LoVo (cell line): Measurements from ENCODE around the gene CAMTA1.
A peak's percentile ranks its signal among the peaks of the same experiment; 100 is the strongest.
"Not testable (repeated sequence)": the region's sequence is repeated elsewhere in the genome, so short reads cannot be mapped to it uniquely, and the experiment has no call there.

ENCODE experiments used
- DNase-seq: peaks from one replicate; pipeline ENCODE4 v3.0.0-alpha.2; 2016; ENCODE audit warnings: low spot score

CAMTA1 gene, protein sequence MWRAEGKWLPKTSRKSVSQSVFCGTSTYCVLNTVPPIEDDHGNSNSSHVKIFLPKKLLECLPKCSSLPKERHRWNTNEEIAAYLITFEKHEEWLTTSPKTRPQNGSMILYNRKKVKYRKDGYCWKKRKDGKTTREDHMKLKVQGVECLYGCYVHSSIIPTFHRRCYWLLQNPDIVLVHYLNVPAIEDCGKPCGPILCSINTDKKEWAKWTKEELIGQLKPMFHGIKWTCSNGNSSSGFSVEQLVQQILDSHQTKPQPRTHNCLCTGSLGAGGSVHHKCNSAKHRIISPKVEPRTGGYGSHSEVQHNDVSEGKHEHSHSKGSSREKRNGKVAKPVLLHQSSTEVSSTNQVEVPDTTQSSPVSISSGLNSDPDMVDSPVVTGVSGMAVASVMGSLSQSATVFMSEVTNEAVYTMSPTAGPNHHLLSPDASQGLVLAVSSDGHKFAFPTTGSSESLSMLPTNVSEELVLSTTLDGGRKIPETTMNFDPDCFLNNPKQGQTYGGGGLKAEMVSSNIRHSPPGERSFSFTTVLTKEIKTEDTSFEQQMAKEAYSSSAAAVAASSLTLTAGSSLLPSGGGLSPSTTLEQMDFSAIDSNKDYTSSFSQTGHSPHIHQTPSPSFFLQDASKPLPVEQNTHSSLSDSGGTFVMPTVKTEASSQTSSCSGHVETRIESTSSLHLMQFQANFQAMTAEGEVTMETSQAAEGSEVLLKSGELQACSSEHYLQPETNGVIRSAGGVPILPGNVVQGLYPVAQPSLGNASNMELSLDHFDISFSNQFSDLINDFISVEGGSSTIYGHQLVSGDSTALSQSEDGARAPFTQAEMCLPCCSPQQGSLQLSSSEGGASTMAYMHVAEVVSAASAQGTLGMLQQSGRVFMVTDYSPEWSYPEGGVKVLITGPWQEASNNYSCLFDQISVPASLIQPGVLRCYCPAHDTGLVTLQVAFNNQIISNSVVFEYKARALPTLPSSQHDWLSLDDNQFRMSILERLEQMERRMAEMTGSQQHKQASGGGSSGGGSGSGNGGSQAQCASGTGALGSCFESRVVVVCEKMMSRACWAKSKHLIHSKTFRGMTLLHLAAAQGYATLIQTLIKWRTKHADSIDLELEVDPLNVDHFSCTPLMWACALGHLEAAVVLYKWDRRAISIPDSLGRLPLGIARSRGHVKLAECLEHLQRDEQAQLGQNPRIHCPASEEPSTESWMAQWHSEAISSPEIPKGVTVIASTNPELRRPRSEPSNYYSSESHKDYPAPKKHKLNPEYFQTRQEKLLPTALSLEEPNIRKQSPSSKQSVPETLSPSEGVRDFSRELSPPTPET (N-terminal part only)

DNA sequence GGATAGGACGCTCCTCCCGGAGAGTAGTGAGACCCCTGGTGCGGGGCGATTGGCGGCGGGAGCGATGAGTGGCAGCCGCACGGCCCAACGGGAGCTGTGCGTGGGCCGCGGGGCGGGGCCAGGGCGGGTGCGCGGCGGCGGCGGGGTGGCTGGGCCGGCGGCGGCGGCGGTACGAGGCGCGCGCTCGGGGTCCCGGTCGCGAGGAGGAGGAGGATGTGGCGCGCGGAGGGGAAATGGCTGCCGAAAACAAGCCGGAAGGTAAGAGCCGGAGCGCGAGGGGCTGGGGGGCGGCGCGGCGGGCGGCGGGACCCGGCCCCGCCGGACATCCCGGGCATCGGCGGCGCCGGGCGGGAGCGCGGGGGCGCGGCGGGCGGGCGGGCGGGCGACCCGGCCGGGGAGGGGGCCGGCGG is at the start of gene CAMTA1:
Gene CAMTA1 (plus strand): TSS at position 137 of the 410 bp plus-strand sequence. CDS start 77 bp downstream, at position 214.
- no peak for DNase-seq

DNA sequence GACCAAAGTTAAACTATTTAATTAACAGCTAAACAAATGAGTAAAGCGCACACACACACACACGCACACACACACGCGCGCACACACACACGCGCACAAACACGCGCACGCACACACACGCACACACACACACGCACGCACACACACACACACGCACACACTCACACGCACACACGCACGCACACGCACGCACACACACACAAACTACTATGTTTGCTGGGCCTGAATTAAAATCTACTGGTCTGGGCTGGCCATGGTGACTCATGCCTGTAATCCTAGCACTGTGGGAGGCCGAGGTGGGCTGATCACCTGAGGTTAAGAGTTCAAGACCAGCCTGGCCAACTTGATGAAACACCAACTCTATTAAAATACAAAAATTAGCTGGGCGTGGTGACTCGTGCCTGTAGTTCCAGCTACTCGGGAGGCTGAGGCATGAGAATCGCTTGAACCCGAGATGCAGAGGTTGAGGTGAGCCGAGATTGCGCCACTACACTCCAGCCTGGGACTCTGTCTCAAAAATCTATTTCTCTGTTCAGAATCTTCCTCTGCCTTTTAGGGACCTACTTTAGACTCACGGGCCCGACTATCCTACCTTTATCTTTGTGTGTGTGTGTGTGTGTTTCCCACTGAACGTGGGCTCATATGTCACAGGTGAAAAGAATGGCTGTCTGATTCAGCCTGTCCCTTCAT is 46.1 kb upstream of the CAMTA1 start:
- DNase-seq: no peak

DNA sequence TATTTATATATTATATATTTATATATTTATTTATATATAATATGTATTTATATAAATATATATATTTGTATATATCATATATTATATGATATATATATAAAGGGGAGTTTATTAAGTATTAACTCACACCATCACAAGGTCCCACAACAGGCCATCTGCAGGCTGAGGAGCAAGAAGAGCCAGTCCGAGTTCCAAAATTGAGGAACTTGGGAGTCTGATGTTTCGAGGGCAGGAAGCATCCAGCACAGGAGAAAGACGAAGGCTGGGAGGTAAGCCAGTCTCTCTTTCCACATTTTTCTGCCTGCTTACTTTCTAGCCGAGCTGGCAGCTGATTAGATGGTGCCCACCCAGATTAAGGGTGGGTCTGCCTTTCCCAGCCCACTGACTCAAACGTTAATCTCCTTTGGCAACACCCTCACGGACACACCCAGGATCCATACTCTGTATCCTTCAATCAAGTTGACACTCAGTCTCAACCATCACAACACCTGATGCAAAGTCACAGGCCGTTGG is 42.5 kb upstream of the CAMTA1 start:
- not testable (repeated sequence) for DNase-seq

DNA sequence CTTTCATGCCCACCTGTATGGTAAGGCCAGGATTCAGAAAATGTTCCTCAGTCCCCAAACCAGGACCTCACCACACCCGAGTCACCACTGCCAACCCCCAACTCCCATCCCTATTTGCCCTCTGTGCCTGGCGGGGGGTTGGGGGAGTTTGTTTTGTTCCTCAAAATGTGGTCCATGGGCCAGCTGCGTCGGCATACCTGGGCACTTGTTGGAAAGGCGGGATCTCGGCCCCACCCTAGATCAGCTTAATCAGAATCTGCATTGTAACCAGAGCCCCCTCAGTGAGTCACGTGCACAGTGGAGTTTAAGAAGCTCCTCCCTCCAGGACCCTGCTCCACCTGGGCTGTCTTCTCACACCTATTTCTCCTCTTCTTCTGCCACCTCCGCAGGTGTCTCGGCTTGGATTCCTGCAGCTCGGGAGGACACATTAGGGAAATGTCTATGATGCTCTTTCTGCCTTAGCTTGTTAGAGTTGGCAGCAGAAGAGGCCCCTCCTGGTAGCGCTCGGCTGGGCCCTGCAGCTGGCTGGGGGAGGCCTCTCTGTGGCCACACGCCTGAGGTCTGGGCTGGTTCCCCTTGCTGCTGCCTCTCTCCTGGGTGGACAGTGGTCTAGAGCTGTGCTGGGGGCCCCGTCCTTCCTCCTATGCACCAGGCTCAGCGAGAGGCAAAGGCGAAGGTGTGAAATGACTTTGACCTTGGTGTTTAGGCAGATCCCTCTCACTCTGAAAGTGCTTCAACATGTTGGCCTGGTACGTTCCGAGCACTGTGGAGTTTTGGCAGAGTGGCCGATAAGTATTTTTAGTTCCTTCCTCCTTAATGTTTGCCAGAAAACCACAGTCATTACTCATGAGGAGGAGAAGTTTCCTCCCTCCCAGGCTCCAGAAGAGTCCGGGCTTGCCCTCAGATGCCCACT is 41.8 kb upstream of the CAMTA1 start:
- peak; percentile 25 for DNase-seq

DNA sequence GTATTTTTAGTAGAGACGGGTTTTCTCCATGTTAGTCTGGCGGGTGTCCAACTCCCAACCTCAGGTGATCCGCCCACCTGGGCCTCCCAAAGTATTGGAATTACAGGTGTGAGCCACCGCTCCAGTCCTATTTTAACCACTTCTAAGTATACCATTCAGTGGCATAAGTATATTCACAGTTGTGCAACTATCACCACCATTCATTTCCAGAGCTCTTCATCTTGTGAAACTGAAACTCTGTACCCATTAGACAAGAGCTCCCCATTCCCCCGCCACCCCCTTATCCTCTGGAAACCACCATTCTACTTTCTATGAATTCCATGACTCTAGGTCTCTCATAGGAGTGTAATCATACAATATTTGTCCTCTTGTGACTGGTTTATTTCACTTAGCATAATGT is 40.2 kb upstream of the CAMTA1 start:
- no peak for DNase-seq

DNA sequence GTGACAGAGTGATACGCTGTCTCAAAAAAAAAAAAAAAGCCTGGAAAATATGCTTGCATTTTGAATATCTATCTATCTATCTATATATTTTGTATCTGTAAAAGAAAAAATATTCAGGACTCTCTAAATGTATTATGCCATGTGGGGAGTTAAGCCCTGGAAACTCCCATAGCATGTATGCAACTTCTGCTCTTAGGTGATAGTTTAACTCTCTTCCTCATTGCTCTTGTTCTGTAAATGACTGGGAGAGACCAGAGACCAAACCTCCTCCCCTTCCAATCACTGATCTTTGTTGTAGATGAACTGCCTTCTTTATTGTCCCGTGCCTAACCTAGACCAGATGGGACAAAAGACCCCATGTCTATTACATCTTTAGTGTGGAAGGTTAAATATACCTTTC is 37.6 kb upstream of the CAMTA1 start:
- DNase-seq: no peak

DNA sequence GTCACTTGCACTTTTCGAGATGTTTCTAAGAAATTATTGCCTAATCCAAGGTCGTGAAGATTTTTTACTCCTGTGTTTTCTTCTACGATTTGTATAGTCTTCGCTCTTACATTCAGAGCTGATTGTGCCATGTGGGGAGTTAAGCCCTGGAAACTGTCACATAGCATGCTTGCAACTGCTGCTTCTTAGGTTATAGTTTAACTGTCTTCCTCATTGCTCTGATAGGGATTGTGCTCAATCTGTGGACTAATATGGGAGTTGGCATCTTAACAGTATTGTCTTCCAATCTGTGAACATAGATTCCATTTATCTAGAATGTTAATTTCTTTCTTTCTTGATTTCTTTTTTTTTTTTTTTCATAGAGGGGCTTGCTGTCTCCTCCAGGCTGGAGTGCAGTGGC is 34.8 kb upstream of the CAMTA1 start:
- DNase-seq: no peak

DNA sequence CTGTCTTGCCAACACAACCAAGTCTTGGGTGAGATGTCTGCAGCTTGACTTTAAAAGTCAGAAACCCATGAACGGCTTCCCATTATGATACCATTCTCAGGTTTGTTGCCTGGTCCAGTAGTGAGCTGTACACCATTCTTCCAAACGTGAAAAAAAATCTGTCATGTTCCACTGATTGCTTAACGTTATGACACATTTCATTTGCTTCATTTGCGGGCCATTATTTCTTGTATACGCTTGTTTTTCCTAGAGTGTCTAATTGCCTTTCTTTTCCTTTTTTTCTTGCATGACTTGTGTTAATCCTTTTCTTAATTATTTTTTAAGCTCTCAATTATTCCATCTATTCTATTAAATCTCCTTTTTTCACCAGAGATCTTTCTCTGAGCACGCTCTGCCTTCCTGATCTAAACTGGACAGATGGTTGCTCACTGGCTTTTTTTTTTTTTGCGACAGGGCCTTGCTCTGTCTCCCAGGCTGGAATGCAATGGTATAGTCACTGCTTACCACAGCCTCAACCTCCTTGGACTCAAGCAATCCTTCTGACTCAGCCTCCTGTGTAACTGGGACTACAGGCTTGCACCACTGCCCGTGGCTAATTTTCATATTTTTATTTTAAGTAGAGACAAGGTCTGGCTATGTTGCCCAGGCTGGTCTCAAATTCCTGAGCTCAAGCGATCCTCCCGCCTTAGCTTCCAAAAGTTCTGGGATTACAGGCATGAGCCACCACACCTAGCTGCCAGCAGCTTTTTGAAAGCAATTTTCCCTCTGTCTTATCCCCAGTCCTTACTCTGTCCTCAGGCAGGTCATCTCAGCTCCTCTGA is 31.7 kb upstream of the CAMTA1 start:
- no peak for DNase-seq

DNA sequence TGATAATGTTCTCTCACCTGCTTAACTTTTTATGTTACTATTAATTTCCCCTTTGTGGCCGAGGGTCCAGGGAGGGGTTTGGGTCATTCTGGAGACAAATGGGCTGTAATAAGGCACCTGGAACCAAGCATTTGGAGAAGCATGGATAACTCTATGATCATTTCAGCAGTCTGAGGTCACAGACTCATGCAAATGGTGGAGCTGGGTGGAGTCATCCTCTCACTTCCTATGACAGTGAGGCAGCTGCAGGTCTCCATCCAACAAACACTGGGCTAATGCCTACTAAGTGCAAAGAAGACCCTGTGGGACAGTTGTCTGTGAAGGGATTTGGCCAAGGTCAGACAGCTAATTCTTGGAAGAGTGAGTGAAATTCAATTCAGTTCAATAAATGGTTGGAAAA is 28.8 kb upstream of the CAMTA1 start:
- no peak for DNase-seq

DNA sequence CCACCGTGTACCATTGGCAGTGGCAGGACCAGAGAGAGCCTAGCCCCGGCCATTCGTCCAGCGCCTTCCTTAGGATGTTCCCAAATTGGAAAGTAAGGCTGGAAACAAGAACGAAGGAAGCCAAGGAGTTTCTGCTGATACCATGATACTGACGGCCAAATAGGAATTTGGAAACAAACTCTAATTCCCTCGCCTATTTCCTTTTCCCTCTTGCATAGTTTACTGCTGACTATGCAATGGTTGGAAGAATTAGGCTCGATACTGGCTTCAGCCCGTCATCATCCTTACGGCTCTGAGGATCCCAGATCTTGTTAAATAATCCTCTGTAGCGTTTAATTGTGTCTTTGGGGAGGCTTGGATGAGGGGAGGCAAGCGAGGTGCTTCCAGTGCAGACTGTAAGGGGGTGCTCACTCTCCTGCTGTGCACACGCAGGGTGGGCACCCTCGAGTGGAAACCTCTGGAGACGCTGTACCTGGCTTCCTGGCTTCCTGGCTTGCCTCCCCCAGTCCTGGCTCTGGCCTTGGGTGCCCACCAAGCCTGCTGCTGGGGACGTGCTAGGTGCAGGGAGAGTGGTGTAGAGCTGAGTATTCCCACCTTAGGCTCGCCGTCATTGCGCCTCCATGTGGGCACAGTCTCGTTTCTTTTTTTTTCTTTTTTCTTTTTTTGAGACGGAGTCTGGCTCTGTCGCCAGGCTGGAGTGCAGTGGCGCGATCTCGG is 27.4 kb upstream of the CAMTA1 start:
- DNase-seq: no peak

DNA sequence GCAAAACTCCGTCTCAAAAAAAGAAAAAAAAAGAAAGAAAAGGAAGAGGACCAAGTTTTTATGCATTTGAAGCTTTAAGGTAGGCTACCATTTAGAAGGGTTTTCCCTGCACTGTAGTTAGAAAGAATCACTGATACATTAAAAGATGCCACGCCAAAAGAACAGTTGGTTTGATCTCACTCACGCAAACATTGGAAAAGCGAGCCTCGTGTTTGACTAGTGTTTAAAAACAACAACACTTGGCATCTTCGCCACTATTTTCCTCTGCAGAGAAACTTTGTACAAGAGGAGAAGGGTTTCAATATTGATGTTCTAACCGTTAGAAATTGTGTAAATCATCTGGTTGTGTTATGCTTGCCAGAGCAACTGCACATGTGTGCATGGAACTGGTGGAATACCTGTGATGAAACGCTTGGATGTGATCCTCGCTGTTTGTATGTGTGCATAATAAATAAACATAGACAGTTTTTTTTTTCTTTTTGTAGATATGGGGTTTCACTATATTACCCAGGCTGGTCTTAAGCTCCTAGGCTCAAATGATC is 24.0 kb upstream of the CAMTA1 start:
- DNase-seq: no peak

DNA sequence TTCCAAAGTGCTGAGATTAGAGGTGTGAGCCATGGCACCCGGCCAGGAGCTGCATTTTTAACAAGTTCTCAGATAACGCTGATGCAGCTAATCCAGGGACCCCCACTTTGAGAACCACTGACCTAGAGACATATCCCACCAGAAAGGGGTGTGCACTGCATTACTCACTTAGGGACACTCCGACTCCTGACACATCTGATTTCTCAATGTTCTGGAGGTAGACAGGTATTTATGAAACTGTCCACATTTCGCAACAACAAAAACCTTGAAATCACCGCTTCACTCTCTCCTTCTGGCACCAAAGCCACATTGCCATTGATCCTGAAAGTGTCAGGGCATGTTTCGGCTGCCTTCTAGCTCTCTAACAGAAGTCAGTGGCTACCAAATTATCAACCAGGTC is 23.2 kb upstream of the CAMTA1 start:
- no peak for DNase-seq

DNA sequence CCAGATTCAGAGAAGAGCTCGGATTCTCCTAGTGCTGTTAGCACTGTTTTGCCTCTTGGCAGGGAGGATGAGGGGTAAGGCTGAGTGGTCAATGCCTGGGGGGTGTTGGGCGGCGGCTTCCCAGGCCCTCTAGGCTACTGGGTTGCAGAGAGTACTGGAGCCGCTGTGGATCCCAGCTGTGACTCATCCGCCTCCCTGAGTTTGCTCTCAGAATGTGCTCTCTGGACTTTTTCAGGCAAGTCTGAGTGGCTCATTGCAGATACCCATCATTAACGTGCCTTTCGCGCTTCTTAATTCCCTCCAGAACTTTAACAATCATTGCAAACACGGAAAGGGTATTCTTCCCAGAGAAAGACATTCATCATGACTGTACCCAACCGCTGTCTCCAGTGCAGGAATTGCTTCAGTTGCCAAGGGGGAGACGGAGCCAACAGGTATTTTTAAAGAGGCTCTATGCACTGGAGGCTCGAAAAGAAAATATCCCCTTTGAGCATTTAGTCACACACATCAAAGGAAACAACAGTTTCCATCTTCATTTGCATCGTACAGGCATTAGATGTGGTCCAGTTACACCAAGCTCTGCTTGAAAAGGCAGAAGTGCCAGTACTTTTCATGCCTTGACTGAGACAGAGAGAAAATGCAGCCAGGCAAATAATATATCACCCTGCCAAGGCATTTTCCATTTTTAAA is 14.4 kb upstream of the CAMTA1 start:
- DNase-seq: no peak

DNA sequence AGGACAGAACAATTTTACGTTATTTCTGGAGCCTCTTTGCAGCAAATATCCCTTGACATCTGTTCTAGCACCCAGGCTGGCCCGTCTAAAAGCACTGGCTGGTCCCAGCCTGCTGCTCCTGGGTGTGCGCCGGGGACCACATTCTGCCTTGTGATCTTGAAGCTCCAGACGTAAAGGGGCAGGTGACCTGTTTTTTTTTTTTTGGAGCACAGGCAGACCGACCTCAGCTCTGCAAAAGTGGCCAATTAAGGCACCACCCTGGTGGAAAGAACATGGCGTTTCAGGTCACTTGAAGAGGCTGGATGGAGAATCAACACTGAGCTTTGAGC is 13.8 kb upstream of the CAMTA1 start:
- DNase-seq: no peak

DNA sequence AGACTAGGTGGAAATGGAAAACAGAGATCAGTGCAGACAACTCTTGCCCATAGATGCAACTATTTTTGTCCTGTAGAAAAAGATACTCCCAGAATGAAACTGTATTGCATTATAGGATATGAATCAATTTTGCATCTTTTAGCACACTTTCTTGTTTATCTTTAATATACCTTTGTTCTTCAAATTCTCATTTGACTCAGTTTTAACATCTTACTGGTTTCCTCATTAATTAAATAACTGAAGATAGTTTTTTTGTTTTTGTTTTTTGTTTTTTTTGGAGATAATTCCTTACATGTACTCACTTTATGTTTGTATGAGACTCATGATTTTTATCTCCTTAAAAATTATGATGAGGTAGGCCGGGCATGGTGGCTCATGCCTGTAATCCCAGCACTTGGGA is 10.9 kb upstream of the CAMTA1 start:
- DNase-seq: no peak

DNA sequence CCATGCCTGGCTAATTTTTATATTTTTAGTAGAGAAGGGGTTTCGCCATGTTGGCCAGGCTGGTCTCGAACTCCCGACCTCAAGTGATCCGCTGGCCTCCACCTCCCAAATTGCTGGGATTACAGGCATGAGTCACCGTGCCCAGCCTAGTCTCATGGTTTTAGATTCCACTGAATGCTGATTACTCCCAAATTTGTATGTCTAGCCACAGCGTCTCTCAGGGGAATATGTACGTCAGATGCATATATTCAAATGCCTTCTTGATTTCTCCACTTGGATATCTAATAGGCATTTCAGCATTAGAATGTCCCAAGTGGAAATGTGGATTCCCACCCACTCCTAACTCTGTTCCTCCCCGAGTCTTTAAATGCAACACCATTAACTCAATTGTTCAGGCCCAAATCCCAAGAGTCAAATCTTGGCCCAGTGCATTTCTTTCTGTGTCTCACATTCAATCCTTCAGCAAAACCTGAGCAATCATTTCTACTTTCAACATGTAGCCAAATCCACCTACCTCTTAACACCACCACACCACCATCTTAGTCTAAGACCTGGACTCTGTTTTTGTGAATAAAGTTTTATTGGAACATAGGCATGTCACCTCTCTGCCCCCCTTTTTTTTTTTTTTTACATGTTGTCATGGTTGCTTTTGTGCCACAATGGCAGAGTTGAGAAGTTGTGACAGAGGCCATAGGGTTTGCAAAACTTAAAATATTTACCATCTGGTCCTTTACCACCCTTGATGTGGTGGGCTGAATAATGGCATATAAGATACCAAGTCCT is 9.8 kb upstream of the CAMTA1 start:
- no peak for DNase-seq

DNA sequence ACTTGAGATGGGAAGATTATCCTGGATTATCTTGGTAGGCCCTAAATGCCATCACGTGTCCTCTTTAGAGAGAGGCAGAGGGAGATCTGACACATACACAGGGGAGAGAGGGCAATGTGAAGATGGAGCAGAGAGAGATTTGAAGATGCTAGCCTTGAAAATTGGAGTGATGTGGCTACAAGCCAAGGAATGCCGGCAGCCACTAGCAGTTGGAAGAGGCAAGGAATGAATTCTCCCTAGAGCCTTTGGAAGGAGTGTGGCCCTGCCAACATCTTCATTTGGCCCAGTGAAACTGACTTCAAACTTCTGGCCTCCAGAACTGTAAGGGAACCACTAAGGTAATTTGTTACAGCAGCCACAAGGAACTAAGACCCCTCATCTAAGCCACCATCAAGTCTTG is 8.9 kb upstream of the CAMTA1 start:
- no peak for DNase-seq
